ENCODE measurements around the gene LRRC56.
"Not testable (repeated sequence)": the region's sequence is repeated elsewhere in the genome, so short reads cannot be mapped to it uniquely, and the experiment has no call there.

Gene LRRC56

DNA sequence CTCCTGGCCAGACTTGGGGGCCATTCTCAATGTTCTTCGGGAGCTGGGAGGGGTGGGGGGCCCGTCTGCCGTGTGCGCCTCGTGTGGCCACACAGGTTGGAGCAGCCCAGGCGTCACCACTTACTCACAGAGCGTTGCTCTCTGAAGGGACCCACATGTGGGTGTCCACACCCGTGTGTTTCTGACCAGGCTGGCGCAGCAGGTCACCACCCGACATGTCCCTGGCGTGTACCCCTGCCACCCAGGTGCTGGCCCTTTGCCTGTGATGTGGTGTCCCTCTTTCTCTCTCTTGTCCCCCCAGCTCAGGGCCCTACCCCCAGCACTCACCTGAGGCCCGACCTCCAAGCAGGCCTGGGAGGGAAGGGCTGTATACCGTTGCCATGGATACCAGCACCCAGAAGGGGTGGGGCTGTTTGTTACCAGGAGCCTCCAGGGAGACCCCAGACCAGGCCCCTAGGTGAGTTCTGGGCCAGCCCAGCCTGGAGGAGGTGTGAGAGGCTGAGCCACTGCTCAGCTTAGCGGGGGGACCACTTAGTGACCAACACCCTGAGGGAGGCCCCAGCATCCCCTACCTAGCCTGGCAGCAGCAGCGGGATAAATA, 21.8 kb downstream of the LRRC56 start:
- DNase-seq (ENCODE audit: low read depth in 2 of 2), result no peak

DNA sequence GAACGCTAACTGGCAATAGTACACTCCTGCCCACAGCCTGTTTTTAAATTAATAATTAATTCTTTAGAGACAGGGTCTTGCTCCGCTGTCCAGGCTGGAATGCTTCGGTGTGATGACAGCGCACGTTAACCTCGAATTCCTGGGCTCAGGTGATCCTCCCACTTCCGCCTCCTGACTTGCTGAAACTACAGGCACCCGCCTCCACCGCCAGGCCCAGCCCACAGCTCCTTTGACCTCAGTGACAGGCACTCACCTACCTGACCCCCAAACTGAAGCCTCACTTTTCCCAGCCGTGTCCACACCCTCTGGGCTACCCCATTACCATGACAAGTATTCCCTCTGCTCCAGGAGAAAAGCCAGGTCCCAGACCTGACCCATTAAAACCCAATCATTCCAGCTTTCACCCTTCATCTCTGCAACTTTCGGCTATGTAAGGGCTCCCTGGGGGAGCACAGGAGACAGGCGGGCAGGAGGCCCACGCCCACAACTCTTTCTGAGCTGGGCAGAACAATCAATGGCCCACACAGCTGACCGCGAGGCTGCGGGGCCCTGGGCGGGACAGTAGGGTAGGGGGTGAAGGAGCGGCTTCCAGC, 22.5 kb downstream of the LRRC56 start:
- DNase-seq (ENCODE audit: low read depth in 2 of 2), result no peak

DNA sequence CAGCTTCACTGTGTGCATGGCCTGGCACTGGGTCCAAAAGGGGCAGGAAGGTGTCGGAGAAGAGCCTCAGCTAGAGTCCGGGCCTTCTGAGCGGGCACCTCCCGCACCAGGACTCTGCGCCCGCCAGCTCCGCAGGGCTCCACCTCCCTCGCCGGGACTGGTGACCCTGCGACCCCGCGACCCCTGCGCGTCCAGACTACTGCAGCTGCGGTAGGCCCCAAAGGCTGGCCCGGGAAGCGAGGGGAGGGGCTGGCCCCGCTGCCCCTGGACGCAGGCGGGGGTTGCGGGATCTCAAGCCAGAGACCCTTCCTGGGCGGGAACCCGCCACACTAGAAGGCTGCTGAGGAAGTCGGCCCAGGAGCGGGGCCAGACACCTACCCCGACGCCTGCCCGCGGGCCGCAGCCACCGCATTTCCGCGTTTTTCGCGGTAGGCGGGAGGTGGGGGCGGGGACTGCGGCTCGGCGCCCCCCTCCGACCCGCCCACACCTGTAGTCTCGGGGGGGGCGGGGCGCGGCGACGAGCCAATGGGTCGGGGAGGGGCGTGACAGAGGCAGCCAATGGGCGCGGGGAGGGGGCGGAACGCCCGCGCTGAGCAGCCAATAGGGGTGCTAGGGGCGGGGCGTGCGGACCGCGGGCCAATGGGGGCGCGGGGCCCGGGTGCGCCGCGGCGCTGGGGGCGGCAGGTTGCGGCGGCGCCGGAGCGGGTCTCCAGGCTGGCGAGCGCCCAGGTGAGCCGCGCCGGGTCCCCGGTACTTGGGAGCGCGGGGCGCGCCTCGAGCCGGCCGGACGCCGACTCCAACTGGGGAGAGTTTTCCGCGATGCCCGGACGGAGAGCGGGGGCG, 23.2 kb downstream of the LRRC56 start, which contains the start of the genes LMNTD2 and RASSF7:
Gene LMNTD2, minus strand, starts transcription at position 434 of the 843 bp plus-strand sequence. Its CDS starts 22 bp downstream, at position 412.
Gene RASSF7, plus strand, starts transcription at position 666 of the 843 bp plus-strand sequence. CDS start 799 bp downstream, outside the sequence.
- peak; percentile 97 for DNase-seq (ENCODE audit: low read depth in 2 of 2)

DNA sequence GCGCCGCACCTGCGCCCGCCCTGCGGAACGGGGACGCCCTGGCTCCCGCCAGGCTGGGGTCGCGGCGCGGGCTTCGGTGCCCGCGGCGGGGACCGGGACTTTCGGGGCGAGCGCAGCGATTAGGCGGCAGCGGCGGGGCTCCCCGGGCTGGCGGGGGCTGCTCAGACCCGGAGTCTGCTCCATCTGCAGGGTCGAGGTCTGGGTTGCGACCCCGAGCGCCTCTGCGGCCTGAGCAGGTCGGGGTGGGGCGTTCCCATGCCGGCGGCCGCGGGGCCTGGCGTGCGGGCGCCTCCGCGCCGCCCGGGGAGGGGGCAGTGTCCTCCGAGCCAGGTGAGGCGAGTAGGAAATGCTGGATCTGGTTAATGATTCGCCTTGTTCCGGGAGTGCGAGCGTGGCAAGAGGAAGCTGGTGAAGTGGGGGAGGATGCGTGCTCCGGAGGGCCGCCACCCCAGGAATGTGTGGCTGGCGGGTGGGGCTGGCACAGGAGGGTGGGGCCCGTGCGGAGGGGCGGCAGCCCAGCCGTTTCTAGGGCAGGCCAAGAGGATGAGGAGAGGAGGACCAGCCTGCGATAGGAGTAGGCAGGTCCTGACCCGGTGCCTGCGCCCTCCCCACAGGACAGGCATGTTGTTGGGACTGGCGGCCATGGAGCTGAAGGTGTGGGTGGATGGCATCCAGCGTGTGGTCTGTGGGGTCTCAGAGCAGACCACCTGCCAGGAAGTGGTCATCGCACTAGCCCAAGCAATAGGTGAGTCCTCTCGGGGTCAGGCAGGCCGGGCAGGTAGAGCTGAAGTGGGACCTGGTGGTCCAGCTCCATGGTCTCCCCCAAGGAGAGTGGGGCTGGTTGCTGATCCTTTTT, 24.0 kb downstream of the LRRC56 start:
- no peak for DNase-seq (ENCODE audit: low read depth in 2 of 2)

DNA sequence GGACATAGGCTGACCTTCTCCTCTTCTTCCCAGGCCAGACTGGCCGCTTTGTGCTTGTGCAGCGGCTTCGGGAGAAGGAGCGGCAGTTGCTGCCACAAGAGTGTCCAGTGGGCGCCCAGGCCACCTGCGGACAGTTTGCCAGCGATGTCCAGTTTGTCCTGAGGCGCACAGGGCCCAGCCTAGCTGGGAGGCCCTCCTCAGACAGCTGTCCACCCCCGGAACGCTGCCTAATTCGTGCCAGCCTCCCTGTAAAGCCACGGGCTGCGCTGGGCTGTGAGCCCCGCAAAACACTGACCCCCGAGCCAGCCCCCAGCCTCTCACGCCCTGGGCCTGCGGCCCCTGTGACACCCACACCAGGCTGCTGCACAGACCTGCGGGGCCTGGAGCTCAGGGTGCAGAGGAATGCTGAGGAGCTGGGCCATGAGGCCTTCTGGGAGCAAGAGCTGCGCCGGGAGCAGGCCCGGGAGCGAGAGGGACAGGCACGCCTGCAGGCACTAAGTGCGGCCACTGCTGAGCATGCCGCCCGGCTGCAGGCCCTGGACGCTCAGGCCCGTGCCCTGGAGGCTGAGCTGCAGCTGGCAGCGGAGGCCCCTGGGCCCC, 24.8 kb downstream of the LRRC56 start:
- DNase-seq (ENCODE audit: low read depth in 2 of 2), result no peak

DNA sequence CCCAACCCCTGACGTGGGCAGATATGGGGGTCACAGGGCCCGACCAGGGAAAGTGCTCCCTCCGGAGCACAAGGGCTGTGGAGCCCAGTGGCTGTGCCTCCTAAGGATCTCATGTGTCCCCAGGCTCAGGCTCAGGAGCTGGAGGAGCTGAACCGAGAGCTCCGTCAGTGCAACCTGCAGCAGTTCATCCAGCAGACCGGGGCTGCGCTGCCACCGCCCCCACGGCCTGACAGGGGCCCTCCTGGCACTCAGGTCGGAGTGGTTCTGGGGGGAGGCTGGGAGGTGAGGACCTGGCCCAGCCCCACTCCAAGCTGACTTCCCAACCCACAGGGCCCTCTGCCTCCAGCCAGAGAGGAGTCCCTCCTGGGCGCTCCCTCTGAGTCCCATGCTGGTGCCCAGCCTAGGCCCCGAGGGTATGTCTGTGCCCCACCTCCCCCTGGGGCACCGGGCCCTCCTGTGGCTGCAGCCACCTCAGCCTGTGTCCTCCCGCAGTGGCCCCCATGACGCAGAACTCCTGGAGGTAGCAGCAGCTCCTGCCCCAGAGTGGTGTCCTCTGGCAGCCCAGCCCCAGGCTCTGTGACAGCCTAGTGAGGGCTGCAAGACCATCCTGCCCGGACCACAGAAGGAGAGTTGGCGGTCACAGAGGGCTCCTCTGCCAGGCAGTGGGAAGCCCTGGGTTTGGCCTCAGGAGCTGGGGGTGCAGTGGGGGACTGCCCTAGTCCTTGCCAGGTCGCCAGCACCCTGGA, 25.9 kb downstream of the LRRC56 start:
- DNase-seq (ENCODE audit: low read depth in 2 of 2), result no peak

DNA sequence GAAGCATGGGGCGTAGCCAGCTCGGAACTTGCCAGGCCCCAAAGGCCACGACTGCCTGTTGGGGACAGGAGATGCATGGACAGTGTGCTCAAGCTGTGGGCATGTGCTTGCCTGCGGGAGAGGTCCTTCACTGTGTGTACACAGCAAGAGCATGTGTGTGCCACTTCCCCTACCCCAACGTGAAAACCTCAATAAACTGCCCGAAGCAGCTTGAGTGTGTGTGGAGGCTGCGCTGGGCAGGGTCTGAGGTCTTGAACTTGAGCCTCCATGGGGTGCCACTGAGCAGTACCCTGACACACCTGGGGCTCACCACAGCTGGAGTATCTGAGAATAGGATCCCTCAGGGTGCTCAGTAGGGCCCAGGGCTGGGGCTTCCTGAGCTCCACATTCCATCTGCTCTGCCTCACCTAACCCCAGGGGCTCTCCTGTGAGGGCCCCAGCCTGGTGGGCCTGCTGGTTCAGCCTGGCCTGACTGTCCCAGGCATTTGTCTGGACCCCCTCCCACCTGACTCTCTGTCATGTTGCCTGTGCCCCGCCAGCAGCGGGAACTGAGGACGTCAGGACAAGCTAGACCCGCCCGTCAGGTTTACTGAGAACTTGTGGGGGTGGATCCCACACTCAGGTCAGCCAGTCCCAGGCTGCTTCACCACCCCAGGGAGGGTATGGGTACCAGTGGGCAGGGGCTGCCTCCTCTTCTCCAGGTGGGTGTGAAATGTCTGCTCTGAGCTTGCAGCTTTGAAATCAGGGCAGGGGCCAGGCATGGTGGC, 26.7 kb downstream of the LRRC56 start:
- DNase-seq (ENCODE audit: low read depth in 2 of 2), result no peak

DNA sequence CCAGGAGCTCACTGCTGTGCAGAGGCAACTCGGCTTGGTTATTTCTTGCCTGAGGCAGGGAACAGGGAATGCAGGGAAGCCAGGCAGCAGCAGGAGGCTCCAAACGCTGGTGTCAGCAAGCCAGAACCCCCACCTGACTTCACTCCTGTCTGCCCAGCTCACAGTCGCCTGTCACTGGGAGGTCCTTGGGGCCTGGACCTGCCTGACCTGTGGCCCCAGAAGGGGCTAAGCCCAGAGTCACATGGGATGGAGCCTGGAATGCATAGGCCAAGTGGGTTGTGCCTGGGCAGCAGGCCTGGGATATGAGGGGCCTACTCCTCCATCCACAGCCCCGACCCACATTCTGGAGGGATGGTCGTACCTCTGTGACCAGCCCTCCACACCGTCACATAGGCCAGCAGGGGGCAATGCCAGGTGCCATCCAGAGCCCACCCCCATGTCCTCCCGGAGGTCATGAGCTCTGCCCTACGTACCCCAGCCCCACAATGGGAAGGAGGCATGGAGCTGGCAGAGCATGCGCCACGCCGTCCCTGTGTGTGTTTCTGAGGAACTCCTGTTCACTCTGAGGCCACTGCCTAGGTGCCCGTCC, 28.7 kb downstream of the LRRC56 start:
- DNase-seq (ENCODE audit: low read depth in 2 of 2), result no peak

DNA sequence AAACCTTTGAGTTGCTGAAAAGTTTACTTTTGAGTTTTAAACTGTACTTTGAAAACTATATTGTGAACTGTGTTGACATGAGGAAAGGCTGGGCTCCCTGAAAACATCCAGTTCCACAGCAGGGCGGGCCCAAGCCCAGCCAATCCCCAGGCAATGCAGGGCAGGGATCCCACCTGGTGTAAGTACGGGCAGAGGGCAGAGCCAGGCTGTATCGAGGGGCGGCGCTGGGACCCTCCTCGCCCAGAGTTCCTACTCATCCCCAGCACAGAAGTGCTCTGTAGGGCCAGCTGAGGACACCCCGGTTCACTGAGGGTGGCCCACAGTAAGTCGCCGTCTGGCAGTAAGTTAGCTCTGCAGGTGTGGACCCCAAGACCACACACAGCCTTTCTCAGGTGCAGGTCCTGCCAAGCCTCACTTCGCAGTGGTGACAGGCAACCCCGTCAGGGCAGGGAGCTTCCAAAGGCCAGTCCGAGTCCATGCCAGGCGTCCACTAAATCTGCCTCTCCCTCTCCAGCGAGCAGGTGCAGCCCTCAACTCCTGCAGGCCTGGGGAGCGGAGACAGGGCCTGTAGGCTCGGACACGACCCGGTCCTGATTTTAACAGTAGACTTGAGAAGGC, 29.8 kb downstream of the LRRC56 start:
- no peak for DNase-seq (ENCODE audit: low read depth in 2 of 2)

DNA sequence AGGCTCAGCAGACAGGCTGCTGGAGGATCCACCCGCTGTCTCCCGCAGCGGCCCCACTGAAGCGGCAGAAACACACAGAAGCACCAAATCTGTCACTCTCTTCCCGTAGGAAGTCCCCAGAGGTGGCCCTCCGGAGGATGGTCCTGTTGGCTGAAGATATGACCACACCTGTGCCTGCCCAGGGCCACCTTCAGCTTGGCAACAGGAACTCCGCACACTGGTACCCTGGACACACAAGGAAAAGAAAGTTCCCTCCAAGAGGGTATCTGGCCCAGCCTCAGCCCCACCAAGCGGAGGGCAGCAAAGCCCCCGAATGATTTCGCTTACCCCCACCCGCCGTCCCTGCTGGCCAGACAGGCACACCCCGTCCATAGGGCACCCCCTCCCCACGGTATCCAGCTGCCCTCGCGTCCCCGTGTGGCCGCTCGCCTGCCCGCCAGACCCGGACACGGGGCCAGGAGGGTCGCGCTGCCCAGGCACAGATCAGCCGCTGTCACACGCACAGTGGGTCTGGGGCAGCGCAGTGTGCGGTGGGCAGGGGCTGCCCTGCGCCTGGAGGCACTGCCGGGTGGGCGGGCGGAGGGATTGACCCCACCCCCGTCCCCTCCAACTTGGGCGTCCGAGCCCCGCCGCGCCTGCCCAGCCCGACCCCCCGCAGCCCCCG, 30.4 kb downstream of the LRRC56 start:
- DNase-seq (ENCODE audit: low read depth in 2 of 2), result no peak

DNA sequence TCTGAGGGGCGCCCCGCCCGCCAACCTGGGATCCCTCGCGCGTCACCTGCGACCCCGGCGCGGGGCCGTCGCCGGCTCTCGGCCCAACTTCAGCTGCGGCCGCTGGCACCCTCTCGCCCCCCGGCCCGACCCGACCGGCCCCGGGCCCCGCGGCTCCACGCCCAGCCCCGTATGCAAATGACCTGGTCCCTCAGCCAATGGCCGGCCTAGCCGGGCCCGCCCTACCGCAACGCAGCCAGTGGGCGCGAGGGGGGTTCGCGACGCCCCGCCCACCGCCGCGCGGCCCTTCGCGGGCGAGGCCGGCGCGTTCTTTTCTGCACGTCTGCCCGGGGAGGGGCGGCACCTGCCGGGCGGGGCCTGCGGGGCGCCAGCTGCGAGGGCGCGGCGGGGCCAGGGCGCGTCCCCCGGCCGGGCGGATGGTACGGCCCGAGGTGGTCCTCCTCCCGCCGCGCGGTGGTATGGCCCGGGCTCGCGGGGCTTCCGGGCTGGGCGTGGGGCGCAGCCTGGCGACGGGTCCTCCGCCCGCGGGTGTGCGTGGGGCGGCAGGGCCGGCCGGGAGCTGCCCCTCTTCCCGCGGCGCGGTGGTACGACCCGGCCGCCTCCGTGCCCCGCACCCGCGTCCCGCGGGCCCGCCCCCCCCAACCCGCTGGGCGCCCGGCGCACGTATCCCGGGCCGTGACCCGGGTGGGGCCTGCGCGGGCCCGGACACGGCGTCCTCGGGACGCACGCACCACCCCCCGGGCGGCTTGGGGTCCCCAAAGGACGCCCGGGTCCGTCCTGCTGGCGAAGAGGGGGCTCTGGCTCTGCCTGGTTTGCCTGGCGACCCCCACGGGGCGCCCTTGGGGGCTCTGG, 31.2 kb downstream of the LRRC56 start:
- DNase-seq (ENCODE audit: low read depth in 2 of 2), result peak; percentile 78 to 85

DNA sequence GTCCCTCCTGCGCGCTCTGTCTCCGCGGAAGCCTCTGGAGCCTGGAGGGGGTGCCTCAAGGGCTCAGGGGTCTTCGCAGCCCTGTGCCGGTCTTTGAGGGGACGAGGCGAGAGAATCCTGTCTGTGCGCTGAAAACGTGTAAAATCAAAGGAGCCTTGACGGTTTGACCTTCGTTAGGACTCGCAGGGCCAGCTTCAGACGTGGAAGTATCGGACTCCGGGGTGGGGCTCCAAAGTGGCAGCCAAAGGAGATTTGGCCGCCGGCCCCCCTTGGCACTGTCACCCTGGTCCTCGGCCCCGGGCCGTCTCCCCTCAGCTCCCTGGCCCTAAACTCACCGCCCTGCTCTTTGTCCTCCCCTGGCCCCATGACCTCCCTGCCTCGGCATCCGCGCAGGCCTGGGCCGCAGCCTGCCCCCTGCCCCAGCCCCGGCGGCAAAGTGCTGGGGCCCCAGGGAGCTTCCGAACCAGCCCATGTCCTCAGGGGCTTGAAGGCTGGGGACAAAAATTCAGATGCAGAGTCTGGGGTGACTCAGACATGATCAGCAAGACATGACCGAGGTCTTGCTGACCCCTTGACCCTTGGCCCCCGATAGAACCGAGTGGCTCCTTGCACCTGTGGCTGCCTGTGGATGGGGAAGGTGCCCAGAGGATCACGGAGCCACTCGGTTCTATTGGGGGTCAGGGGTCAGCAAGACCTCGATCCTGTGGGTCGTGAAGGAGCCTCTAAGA, 32.0 kb downstream of the LRRC56 start:
- DNase-seq (ENCODE audit: low read depth in 2 of 2), result no peak

DNA sequence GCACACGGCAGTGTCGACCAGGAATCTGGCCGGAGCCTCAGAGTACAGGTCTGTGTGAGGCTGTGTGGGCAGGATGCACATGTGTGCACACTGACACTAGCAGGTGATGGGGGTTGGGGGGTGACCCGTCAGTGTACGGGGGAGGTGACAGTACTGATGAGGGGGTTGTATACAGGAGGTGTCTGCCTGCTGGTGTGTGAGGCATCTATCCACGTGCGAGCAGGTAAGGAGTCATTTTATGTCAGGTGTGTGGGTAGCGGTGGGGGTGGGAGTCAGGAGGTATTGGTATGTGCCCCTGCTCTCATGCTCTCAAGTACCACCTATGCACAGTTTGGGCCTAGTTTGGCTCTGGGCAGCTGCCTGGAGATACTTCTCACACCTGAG, 34.5 kb downstream of the LRRC56 start:
- no peak for DNase-seq (ENCODE audit: low read depth in 2 of 2)

DNA sequence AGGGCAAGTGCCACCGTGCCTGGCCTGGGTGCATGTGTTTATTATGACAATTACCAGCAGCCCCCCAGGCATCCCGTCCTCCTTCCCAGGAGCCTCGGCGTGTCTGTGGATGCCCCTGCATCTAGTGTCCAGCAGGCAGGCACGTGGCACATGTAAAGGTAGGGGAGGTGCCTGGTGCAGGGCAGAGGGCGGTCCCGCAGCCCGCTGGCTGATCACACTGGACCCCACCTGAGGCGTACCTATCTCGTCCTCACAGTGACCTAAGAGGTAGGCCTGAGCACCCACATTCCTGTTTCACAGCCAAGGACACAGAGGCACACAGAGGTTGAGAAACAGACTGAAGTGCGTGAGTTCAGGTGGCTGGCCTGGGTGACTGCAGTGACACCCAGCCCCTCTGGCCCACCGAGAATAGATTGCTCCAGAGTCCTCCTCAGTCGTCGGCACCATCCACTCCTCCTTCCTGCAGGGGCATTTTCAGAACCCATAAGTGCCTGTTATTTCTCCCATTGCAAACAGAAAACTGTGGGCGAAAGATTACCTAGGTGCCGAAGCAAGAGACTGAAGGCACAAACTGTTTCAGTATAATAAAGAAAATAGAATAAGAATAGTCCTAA, 35.9 kb downstream of the LRRC56 start:
- DNase-seq (ENCODE audit: low read depth in 2 of 2), result no peak

DNA sequence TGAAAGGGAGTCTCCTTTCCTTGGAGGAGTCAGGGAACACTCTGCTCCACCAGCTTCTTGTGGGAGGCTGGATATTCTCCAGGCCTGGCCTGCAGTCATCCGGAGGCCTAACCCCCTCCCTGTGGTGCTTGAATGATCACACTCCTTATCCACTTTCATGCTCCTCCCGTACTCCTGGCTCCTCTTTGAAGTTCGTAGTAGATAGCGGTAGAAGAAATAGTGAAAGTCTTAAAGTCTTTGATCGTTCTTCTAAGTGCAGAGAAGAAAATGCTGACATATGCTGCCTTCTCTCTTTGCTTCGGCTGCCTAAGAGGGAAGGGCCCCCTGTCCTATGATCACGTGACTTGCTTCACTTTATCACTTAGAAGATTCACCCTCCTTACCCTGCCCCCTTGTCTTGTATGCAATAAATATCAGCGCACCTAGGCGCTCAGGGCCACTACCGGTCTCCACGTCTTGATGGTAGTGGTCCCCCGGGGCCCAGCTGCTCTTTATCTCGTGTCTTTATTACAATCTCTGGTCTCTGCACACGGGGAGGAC, 36.8 kb downstream of the LRRC56 start:
- DNase-seq (ENCODE audit: low read depth in 2 of 2), result not testable (repeated sequence)

DNA sequence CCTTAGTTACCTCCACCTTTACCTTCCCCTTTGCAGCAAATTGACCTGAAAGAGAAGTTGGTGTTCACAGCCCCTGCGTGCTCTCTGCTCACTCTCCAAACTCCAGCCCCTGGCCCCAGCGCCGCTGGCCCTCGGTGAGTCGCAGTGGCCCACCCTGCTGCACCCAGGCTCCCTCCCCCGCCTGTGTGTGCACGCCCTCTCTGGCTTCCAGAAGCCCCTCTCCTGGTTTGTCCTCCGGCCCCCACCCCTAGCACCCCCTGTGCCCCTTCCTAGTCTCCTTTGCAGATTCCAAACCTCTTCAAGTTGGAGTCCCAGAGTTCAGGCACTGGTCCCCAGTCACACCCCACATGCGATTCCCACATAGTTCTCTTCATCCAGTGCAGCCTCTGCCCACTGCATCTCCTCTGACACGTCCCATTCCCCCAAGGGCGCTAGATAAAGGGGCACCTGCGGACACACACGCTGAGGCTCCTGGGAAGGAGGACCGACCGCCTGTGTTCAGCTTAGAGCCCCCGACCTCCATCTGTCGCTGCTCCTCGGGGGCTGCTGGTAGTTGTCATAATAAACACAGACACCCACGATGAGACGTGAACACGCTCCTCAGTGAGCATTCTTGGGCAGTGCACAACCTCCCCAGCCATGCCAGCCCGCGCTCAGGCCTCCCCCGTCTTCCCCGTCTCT, 37.4 kb downstream of the LRRC56 start:
- no peak for DNase-seq (ENCODE audit: low read depth in 2 of 2)

All from stimulated activated CD4-positive, alpha-beta T cell treated with anti-CD3 and anti-CD28 coated beads, Interleukin-1b, Interleukin-23, amount 100 ng/mL, for 4 hours (primary cell).